Lung (tissue), 12 donors: Measurements from ENCODE around the gene INTS7. TPM values are rescaled to one million over a fixed set of nuclear protein-coding genes. Genes with fewer than 3 reads are reported as not detected.

Source experiments
- ATAC-seq: fragments of 200-7000 bp; cut with Tn5 transposase; one replicate; pipeline ENCODE4 v1.9.1; 2020; ENCODE audit warnings: moderate number of reproducible peaks; ENCODE audit not compliant: insufficient read depth, low FRiP score
- DNase-seq, 3 donors: peaks; one replicate each; pipeline ENCODE4 v3.0.0-alpha.2; 2013 to 2017
- H3K27ac ChIP-seq, 2 donors: one replicate each; pipeline ENCODE4 v1.5.1; 2013; ENCODE audit warnings: mild to moderate bottlenecking in 2 of 2, moderate library complexity in 2 of 2, control low read depth in 1 of 2, inconsistent platforms in 1 of 2, low read depth in 1 of 2, low read length in 1 of 2
- H3K27me3 ChIP-seq, 3 donors: one replicate each; pipeline ENCODE4 v1.5.1; 2013; ENCODE audit warnings: low read length in 2 of 3; ENCODE audit not compliant: control insufficient read depth in 3 of 3, insufficient read depth in 3 of 3
- H3K36me3 ChIP-seq, 4 donors: one replicate each; pipeline ENCODE4 v1.5.1; 2013; ENCODE audit warnings: low read length in 4 of 4, mild to moderate bottlenecking in 1 of 4, moderate library complexity in 1 of 4; ENCODE audit not compliant: control insufficient read depth in 4 of 4, insufficient read depth in 4 of 4
- H3K4me1 ChIP-seq, 5 donors: one replicate each; pipeline ENCODE4 v1.5.1; 2013; ENCODE audit warnings: low read length in 5 of 5, mild to moderate bottlenecking in 2 of 5, moderate library complexity in 1 of 5; ENCODE audit not compliant: control insufficient read depth in 5 of 5, insufficient read depth in 5 of 5
- H3K4me3 ChIP-seq: one replicate; pipeline ENCODE4 v1.5.1; 2013; ENCODE audit warnings: mild to moderate bottlenecking, control low read depth, moderate library complexity
- H3K9ac ChIP-seq, 2 donors: one replicate each; pipeline ENCODE4 v1.5.1; 2013; ENCODE audit warnings: low read length in 2 of 2, control low read depth in 1 of 2; ENCODE audit not compliant: insufficient read depth in 1 of 2
- H3K9me3 ChIP-seq, 4 donors: one replicate each; pipeline ENCODE4 v1.5.1; 2013; ENCODE audit warnings: low read length in 3 of 4, mild to moderate bottlenecking in 1 of 4, moderate library complexity in 1 of 4; ENCODE audit not compliant: control insufficient read depth in 4 of 4, insufficient read depth in 3 of 4
- CTCF ChIP-seq: IDR thresholded peaks from 2 replicates; pipeline ENCODE4 v1.5.1; 2012; ENCODE audit warnings: mild to moderate bottlenecking; ENCODE audit errors: control extremely low read depth, extremely low read depth
- WGBS, 2 donors: extraction: QIAGEN DNeasy Blood & Tissue Kit; methylation state at CpG; one replicate each; pipeline ENCODE4 v1.1.7; 2013; 5-methylcytosine and 5-hydroxymethylcytosine counted together
- polyA plus RNA-seq, 2 donors: library from polyadenylated mRNA; stranded (reverse); fragments of 200-250 nt; gene quantifications; one replicate each; pipeline ENCODE4 v1.2.1, GENCODE V29; 2013
- total RNA-seq, 2 donors: library from RNA; depleted of rRNA in 1 of 2; stranded (reverse); fragments of >200 nt in 1 of 2; gene quantifications; one replicate each; pipeline ENCODE4 v1.2.1, GENCODE V29; 2014 to 2021
- donor health status: control.
- donor health status: control.
- donor health status: Bipolar disorder and iron deficiency.
- donor health status: healthy.
- donor health status: DM: yes; HTN: yes; CAD: no.

Gene INTS7
- total and polyA plus RNA-seq, 4 donors: 6.4 to 18.9 (median 11.8) TPM

GRCh38 chr1:211908951-211909350 is 126.4 kb downstream of the INTS7 start:
- TF ChIP-seq CTCF: no peak
- 86 to 92% methylated on average over 2 of the region's 2 CpGs for WGBS, 2 donors
- DNase-seq (no peak), ATAC-seq (no peak)
- Histone ChIP-seq H3K27me3 (peaks cover 0 to 13% (median 0%) of the 10 kb centered on the region in 3 donors), H3K9ac (no peak overlapping the region), H3K27ac (no peak overlapping the region), H3K4me3 (no peak overlapping the region), H3K36me3 (no peaks in the 10 kb centered on the region), H3K4me1 (no peaks in the 10 kb centered on the region), H3K9me3 (no peaks in the 10 kb centered on the region)

- Histone ChIP-seq H3K4me1 (no peaks in the 10 kb centered on the region), H3K9me3 (no peaks in the 10 kb centered on the region), H3K36me3 (no peaks in the 10 kb centered on the region), H3K27ac (no peak overlapping the region), H3K27me3 (peaks cover 0 to 13% (median 0%) of the 10 kb centered on the region in 3 donors), H3K4me3 (no peak overlapping the region), H3K9ac (no peak overlapping the region)
- DNase-seq (no peak), ATAC-seq (no peak)
- WGBS, 2 donors: 39 to 55% methylated on average over 2 of the region's 2 CpGs
- TF ChIP-seq CTCF: no peak
Measured at GRCh38 chr1:211908453-211908852, 126.9 kb downstream of the INTS7 start.

- ATAC-seq (no peak), DNase-seq (no peak)
- no peaks in the 10 kb centered on the region for H3K36me3 ChIP-seq
- TF ChIP-seq CTCF: no peak
- no peaks in the 10 kb centered on the region for H3K4me1 ChIP-seq
- H3K9ac ChIP-seq: no peak overlapping the region
- H3K27ac ChIP-seq: no peak overlapping the region
- no peaks in the 10 kb centered on the region for H3K27me3 ChIP-seq
- 55 to 75% methylated on average over 2 of the region's 2 CpGs for WGBS, 2 donors
- no peak overlapping the region for H3K4me3 ChIP-seq
- peaks cover 0 to 6% (median 0%) of the 10 kb centered on the region in 4 donors for H3K9me3 ChIP-seq
Measured at GRCh38 chr1:211903490-211904245, 131.7 kb downstream of the INTS7 start.
